DND-41 (cell line): ENCODE results near the gene CLP1.

Source experiments
- ATAC-seq: fragments of 200-7000 bp; cut with Tn5 transposase; 3 replicates; pipeline ENCODE4 v1.9.1; 2021; ENCODE audit warnings: low read depth; ENCODE audit not compliant: insufficient read depth
- DNase-seq: peaks from one replicate; pipeline ENCODE4 v3.0.0-alpha.2; 2020
- H2AFZ ChIP-seq: 2 replicates; pipeline ENCODE4 v1.6.0; 2012; ENCODE audit warnings: low read depth, low read length
- H3K27ac ChIP-seq: 2 replicates; pipeline ENCODE4 v1.5.1; 2012; ENCODE audit warnings: low read length, inconsistent platforms
- H3K27me3 ChIP-seq: fragments of 200-600 bp; sonication (generic); 2 replicates; pipeline ENCODE4 v1.6.0; 2012; ENCODE audit warnings: low read length, mild to moderate bottlenecking, inconsistent platforms; ENCODE audit not compliant: insufficient read depth, poor library complexity
- H3K36me3 ChIP-seq: 2 replicates; pipeline ENCODE4 v1.5.1; 2012; ENCODE audit warnings: low read length, inconsistent platforms; ENCODE audit not compliant: insufficient read depth
- H3K4me1 ChIP-seq: 2 replicates; pipeline ENCODE4 v1.5.1; 2012; ENCODE audit warnings: mild to moderate bottlenecking, low read length; ENCODE audit not compliant: insufficient read depth
- H3K4me2 ChIP-seq: 2 replicates; pipeline ENCODE4 v1.6.0; 2012; ENCODE audit warnings: mild to moderate bottlenecking, moderate library complexity, low read length, inconsistent platforms; ENCODE audit not compliant: insufficient read depth
- H3K4me3 ChIP-seq, 2 experiments: fragments of 200-600 bp in 1 of 2; shearing (Covaris generic) in 1 of 2; 2 replicates each; pipeline ENCODE4 v1.5.1; 2012 to 2016; ENCODE audit warnings: inconsistent platforms in 2 of 2, low read length in 2 of 2, mild to moderate bottlenecking in 2 of 2, low read depth in 1 of 2, moderate library complexity in 1 of 2
- H3K79me2 ChIP-seq: 2 replicates; pipeline ENCODE4 v1.6.0; 2012; ENCODE audit warnings: low read length, inconsistent platforms; ENCODE audit not compliant: insufficient read depth
- H3K9ac ChIP-seq: 2 replicates; pipeline ENCODE4 v1.6.0; 2012; ENCODE audit warnings: low read depth, mild to moderate bottlenecking, inconsistent platforms, low read length, moderate library complexity
- H3K9me3 ChIP-seq: 2 replicates; pipeline ENCODE4 v1.5.1; 2012; ENCODE audit warnings: low read length, moderate library complexity, mild to moderate bottlenecking, inconsistent platforms; ENCODE audit not compliant: insufficient read depth, severe bottlenecking
- H4K20me1 ChIP-seq: 2 replicates; pipeline ENCODE4 v1.6.0; 2012; ENCODE audit warnings: low read length; ENCODE audit not compliant: insufficient read depth
- CTCF ChIP-seq: IDR thresholded peaks from 2 replicates; pipeline ENCODE4 v1.5.1; 2012; ENCODE audit warnings: borderline replicate concordance, low read length, moderate library complexity, mild to moderate bottlenecking; ENCODE audit not compliant: poor library complexity, severe bottlenecking; ENCODE audit errors: extremely low read depth
- EZH2 ChIP-seq: IDR thresholded peaks from 3 replicates; pipeline ENCODE4 v1.6.1; 2012; ENCODE audit warnings: borderline replicate concordance, low read depth, mild to moderate bottlenecking, moderate library complexity, low read length, inconsistent platforms; ENCODE audit not compliant: severe bottlenecking

The CLP1 gene

GRCh38 chr11:57662893-57663292, 5.3 kb downstream of the CLP1 start:
- H3K4me1 ChIP-seq, result peaks cover 37% of the 10 kb centered on the region
- H3K79me2 ChIP-seq, result peaks cover 33% of the 10 kb centered on the region
- no peaks in the 10 kb centered on the region for H3K27me3 ChIP-seq
- no peak for ATAC-seq
- no peak overlapping the region for H3K27ac ChIP-seq
- H3K36me3 ChIP-seq, result peaks cover 30% of the 10 kb centered on the region
- H4K20me1 ChIP-seq, result 0 out of 2 replicates have a peak, but pooled peaks cover 9% of the 10 kb centered on the region
- TF ChIP-seq CTCF (peak; percentile 48), EZH2 (no peak)
- no peak overlapping the region for H3K4me3 ChIP-seq
- H3K4me2 ChIP-seq, result no peak overlapping the region
- no peak for DNase-seq
- H3K9ac ChIP-seq, result no peak overlapping the region
- no peak overlapping the region for H2AFZ ChIP-seq
- H3K9me3 ChIP-seq, result no peaks in the 10 kb centered on the region

- Histone ChIP-seq H4K20me1 (peaks cover 8% of the 10 kb centered on the region; the same call in 1 of the 2 replicates), H3K4me2 (no peak overlapping the region), H3K36me3 (peaks cover 30% of the 10 kb centered on the region), H3K27me3 (no peaks in the 10 kb centered on the region), H2AFZ (no peak overlapping the region), H3K4me3 (no peak overlapping the region), H3K27ac (no peak overlapping the region), H3K4me1 (peaks cover 27% of the 10 kb centered on the region), H3K9ac (no peak overlapping the region), H3K79me2 (peaks cover 33% of the 10 kb centered on the region), H3K9me3 (no peaks in the 10 kb centered on the region)
- DNase-seq (no peak), ATAC-seq (no peak)
- TF ChIP-seq EZH2, result no peak
Measured at GRCh38 chr11:57663975-57664374, 6.4 kb downstream of the CLP1 start.

GRCh38 chr11:57667117-57667735, 9.7 kb downstream of the CLP1 start:
- Histone ChIP-seq H3K4me1 (peaks cover 41% of the 10 kb centered on the region), H4K20me1 (peaks cover 33% of the 10 kb centered on the region), H3K27ac (peak overlapping the region; percentile 99), H2AFZ (peak overlapping the region; percentile 88), H3K36me3 (peaks cover 16% of the 10 kb centered on the region), H3K4me3 (peak overlapping the region; percentile 32 to 82), H3K9ac (peak overlapping the region; percentile 94), H3K27me3 (no peaks in the 10 kb centered on the region), H3K79me2 (peaks cover 43% of the 10 kb centered on the region), H3K9me3 (no peaks in the 10 kb centered on the region), H3K4me2 (peak overlapping the region; percentile 79)
- peak; percentile 70 for ATAC-seq
- TF ChIP-seq EZH2 (no peak), CTCF (no peak)
- DNase-seq, result peak; percentile 96

GRCh38 chr11:57667736-57668433, 10.3 kb downstream of the CLP1 start, which contains the start of gene ZDHHC5:
TSS of gene ZDHHC5 (plus strand) at chr11:57668114. CDS start at chr11:57673091, 4,977 bp downstream.
- peaks cover 48% of the 10 kb centered on the region for H3K4me1 ChIP-seq
- H3K9me3 ChIP-seq, result no peaks in the 10 kb centered on the region
- H3K27ac ChIP-seq, result peak within 1 kb of the TSS; percentile 99
- peak; percentile 100 for DNase-seq
- peak within 1 kb of the TSS; percentile 88 for H2AFZ ChIP-seq
- H3K79me2 ChIP-seq, result peaks cover 50% of the 10 kb centered on the region
- TF ChIP-seq EZH2 (no peak), CTCF (peak; percentile 62)
- H3K4me2 ChIP-seq, result peak within 1 kb of the TSS; percentile 79
- no peaks in the 10 kb centered on the region for H3K27me3 ChIP-seq
- H3K9ac ChIP-seq, result peak within 1 kb of the TSS; percentile 94
- peak; percentile 91 for ATAC-seq
- H3K4me3 ChIP-seq, result peak within 1 kb of the TSS; percentile 75 to 82
- peaks cover 39% of the 10 kb centered on the region for H4K20me1 ChIP-seq
- peaks cover 20% of the 10 kb centered on the region for H3K36me3 ChIP-seq
